ENCODE results near the gene THSD4.
"Not testable (repeated sequence)": the region's sequence is repeated elsewhere in the genome, so short reads cannot be mapped to it uniquely, and the experiment has no call there.

The THSD4 gene

GRCh38 chr15:71192816-71193215 is 77.5 kb downstream of the THSD4 start:
- no peak for FAIRE-seq

DNA sequence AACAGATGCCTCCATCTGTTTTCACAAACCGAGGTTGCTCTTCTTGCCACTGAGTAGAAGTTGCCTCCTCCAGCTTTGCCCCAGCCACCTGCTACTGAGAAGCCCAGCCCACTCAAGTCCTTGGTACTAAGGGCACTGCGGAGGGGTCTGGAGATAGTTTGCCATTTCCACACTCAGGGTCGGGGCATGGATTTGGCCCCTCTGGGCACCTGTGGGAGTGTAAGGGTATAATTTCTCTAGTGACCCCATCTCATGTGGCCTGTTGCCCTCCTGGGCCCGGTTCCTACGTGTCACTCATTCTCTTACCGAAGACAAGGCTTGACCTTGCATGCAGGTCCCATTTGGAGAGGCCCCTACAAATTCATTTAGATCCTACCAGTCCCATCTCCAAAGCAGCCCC is 79.0 kb downstream of the THSD4 start:
- FAIRE-seq = no peak

DNA sequence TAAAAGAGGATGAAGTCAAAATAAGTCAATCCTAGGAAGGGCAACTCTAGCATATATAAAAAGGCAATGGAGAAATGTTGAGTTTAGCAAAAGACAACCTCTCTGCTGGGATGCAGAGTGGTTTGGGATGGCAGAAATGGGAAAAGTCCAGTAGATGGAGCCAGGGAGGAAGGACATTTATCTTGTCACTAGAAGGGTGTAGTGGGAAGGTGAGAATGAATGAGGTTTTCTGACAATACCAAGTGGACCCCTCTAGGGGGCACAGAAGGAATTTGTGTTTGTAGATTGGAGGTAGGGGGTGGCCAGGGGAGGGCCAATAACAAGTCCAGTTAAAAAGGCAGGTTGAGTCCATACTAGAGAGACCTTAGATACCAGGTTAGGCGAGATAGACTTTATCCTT is 80.0 kb downstream of the THSD4 start:
- FAIRE-seq = no peak

DNA sequence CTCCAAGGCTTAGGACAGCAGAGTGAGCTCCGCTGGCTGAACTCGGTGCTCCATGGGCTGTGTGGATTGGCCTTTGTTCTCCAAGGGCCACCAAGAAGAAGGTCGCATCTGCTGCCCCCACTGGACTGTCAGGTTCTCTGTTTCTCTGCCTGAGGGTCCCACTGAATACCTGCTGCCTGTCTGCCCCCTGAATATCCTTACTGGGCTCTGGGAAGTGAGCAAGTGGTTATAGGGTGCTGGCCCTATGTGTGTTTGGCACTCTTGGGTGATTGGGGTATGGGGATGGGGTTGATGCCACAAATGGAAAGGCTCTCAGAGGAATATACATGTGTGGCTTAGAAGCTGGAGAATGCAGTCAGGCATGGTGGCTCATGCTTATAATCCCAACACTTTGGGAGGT is 82.3 kb downstream of the THSD4 start:
- FAIRE-seq = no peak

DNA sequence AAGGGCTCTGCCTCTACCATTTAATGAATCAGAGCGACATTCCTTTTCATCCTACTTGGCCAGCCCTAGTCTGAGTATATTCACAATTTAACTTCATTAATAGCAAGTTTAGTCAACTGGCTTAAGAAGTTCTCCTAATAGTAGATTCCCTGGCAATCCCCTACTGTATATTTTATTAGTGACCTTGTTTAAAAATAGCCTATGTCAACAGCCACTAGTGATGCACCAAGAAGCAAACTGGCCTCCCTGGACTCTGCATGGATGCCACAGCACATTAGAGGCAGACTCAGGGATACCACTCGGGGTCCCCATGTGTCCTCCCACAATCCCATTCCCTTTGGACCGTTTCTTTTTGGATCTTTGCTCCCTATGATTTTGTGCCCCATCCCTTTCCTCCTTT is 83.6 kb downstream of the THSD4 start:
- FAIRE-seq = no peak

DNA sequence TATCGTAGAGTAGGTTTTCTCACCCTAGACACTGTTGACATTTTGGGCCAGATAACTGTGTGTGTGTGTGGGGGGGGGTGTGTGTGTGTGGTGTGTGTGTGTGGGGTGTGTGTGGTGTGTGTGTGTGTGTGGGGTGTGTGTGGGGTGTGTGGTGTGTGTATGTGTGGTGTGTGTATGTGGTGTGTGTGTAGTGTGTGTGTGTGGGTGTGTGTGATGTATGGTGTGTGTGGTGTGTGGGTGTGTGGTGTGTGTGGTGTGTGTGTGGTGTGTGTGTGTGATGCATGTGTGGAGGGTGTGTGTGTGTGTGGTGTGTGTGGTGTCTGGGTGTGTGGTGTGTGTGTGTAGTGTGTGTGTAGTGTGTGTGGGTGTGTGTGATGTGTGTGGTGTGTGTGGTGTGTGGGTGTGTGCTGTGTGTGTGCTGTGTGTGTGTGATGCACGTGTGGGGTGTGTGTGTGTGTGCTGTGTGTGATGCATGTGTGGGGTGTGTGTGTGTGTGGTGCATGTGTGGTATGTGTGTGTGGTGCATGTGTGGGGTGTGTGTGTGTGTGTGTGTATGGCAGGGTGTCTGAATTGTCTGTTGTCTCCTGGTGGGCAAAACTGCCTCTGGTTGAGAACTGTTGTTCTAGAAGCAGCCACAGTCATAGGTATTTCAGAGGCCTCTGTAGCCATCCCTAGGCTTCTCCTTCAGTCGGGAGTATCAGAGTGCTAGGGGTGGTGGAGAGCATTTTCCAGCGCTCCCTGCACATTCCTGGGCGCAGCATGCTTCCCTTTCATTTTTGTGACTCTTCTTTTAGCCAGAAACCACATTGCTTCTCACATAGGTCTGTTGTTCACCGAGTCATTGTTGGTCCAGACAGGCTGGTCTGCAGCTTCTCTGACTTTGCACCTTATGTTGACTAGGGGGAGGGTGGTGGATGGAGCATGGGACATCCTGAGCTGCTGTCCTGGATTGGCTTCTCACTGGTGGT is 84.4 kb downstream of the THSD4 start:
- FAIRE-seq = no peak

DNA sequence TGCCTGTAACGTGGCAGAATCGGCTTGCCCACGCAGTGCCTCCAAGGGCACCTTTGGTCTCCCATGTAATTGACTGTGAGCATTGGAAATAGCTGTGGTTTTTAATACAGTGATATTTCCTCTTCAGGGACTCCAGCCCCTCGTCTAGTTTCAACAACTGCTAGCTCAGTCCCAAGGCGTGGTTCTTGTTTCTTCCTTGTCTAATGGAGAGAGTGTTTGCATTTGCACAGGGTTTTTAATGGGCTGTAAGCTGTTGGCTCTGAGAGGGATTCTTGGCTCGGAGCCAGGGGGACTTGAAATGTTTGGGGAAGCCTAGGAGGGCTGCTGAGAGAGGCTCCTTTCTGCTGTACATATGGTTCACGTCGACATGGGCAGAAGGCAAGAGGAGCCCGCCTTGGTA is 86.2 kb downstream of the THSD4 start:
- no peak for FAIRE-seq

- no peak for FAIRE-seq
These were observed 87.4 kb downstream of the THSD4 start for GRCh38 chr15:71202712-71203111.

- FAIRE-seq = no peak
These were observed 88.6 kb downstream of the THSD4 start for GRCh38 chr15:71203586-71204474.

GRCh38 chr15:71207141-71207540 is 91.9 kb downstream of the THSD4 start:
- FAIRE-seq = no peak

DNA sequence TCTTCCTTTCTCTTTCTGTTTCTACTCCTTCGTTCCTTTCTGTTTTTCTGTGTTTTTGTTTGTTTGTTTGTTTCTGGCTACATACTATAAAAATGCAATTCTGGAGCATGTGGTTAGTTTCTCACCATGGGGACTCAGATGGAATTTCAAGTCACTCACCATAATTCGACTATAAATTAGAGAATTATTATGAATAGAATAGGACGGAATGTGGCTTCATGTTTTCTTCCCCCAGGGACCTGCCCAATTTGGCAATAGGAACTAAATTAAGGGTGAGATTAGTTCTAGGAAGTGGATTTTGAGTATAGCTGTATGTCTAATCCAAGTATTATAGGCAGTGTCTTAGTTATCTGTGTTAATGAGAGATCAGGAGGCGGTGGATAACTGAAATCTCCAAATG is 96.9 kb downstream of the THSD4 start:
- no peak for FAIRE-seq

- not testable (repeated sequence) for FAIRE-seq
These were observed 98.7 kb downstream of the THSD4 start for GRCh38 chr15:71213943-71214342.

DNA sequence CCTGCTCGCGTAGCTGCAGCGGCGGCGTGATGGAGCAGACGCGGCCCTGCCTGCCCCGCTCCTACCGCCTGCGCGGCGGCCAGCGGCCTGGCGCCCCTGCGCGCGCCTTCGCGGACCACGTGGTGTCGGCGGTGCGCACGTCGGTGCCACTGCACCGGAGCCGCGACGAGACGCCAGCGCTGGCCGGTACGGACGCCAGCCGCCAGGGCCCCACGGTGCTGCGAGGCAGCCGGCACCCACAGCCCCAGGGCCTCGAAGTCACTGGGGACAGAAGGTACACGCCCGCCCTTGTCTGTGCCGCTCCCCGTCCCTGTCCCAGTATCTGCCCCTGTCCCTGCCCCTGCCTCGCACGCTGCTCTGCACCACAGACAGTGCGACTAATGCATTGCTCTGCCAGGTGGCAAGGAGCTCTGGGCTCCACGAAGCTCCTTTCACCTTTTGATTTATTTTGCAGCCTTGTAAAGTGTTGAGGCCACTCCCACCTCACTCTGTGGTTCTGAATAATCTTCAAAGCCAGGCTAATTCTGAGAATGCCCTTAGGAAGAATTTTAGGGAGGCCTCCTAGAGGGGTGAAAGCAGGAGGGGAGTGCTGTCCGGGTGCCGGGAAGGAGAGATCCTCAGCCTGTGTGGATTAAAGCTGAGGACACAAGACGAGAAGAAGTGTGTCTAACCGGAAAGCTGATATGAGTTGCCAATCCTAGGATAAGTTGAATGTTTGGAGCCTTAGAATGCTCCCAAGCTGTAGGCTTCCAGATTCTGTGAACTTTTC is 100.0 kb downstream of the THSD4 start:
- FAIRE-seq = no peak

- no peak for FAIRE-seq
These were observed 103.1 kb downstream of the THSD4 start for GRCh38 chr15:71218272-71218805.

DNA sequence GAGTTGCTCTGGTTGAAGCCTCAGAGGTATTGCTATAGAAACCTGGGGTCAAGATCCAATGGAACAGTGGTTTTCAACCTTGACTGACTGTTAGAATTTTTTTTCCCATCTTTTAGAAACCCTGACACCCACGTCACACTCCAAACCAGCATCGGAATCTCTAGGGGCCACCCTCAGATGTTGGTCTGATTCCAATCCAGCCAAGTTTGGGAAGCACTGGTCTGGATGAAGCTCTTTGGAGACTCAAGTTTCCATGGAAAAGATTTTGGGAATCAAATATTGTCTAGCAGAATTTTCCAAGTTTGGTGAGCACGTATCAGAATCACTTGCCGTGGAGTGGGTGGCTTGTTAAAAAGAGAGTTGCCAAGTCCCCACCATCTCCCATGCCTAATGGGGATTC is 103.8 kb downstream of the THSD4 start:
- FAIRE-seq = no peak

DNA sequence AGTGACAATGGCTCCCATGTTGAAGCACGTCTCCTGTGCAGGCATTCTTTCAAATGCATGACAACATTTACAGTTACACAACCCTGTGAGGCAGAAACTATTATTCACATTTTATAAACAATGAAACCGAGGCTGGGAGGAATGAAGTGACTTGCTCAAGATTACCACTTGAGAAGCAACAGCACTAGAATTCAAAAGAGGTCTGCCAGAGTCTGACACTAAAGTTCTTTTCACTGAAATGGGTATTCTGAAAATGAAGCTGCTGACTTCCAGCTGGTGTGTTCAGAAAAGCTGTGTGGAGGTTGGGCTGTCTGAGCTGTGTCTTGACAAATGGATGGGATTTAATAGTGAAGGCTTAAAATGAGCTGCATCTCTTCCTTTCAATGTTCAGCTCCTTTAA is 104.4 kb downstream of the THSD4 start:
- FAIRE-seq = no peak

DNA sequence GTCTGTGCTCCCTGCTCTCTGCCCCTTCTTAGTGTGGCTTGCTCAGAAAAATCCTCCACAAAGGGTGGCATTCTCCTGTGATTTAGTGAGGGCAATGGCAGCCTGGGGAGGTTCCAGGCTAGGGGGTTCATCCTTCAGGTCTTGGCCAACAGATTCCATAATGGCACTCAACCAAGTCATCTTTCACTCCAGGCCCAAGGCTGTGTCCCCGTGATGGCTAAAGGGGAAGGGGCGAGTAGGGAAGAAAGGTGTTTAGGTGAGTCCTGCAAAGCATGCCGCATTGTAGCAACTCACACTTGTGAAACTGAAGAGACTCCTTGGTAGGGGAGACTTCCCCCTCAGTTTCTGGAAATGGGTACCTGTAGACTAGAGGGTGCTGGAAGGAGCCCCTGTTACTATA is 105.6 kb downstream of the THSD4 start:
- no peak for FAIRE-seq

- no peak for FAIRE-seq
These were observed 106.1 kb downstream of the THSD4 start for GRCh38 chr15:71221417-71221816.

DNA sequence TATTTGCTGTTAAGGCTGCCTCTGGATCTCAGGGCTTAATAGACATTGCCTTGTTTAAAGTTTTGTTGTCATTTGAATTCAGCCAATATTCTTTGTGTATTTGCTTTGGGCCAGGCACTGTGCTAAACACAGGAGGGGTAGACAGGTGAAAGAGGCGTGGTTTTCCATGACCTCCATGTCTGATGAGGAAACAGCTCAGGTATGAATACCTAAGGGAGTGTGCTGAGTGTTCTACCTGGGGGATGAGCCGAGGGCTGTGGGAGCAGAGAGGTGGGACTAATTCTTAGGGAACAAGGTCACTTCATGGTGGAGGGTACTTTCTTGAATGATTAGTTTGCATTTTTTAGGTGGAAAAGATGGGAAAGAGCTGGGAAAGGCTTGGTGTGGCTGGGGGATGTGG is 108.2 kb downstream of the THSD4 start:
- FAIRE-seq = no peak

DNA sequence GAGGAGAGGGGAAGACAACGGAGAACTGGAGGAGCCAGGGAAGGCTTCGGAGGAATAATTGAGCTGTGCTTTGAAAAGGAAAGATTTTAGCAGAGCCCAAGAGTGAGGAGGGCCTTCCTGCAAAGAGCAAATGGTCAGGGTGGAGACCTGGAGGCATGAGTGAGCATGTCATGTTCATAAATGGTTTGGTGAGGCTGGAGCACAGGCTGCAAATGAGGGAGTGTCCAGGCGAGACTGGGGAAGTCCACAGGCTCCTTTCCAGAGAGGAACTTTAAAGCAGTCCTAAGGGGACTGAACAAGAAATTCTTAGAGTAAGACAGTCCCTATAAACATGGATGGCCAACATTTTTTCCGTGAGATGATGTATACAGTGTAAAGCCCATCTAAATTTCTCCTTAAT is 108.8 kb downstream of the THSD4 start:
- FAIRE-seq = no peak

DNA sequence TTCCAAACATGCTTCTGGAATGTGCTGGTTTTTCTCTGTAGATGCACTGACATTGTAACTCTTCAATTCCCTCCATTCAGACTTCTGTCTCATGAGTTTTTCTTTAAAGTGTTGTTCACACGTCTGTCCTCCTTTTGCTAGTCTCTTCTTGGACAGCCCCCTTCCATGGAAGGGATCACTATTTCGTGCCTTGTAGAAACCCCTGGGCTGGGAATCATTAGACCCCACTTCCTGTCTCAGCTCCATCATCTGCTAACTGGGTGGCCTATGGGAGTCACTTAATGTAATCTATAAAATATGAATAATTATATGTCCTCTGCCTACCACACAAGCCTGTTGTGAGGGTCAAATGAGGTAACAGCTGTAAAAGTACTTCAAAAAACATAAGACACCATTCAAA is 110.6 kb downstream of the THSD4 start:
- FAIRE-seq = no peak
